ENCODE data around the gene RBM12.

Gene RBM12

DNA sequence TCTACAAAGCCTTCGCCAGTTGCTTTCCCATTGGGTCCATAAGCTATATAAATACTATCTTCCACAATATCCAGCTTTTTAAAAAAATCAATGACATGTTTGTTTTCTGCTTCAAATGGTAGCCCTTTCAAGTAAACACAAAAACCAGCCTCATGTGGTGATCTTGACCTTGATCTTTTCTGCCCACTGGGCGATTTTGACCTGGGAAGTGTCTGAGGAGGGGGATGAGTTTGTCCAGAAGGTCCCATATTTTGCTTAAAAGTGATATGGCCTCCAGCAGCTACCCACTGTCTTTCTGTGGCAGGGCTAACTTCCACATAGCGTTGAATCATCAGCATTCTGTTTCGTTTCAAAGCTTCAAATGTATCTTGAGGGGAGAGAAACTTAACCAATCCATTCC is 10.8 kb downstream of the RBM12 start:
- no peak for DNase-seq (ENCODE audit: low spot score)

DNA sequence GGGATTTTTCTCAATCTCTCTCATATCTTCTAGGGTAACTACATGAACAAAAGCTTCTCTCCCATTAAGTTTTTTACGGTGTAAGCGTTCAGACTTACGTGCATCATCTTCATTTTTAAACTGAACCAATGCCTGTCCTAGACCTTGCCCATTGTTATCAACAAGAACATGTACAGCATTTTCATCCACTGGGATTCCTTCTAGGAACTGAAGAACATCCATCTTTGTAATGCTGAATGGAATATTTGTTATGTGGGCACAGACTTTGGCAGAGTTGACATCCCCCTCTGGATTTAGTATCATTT is 11.3 kb downstream of the RBM12 start:
- no peak for DNase-seq (ENCODE audit: low spot score)

DNA sequence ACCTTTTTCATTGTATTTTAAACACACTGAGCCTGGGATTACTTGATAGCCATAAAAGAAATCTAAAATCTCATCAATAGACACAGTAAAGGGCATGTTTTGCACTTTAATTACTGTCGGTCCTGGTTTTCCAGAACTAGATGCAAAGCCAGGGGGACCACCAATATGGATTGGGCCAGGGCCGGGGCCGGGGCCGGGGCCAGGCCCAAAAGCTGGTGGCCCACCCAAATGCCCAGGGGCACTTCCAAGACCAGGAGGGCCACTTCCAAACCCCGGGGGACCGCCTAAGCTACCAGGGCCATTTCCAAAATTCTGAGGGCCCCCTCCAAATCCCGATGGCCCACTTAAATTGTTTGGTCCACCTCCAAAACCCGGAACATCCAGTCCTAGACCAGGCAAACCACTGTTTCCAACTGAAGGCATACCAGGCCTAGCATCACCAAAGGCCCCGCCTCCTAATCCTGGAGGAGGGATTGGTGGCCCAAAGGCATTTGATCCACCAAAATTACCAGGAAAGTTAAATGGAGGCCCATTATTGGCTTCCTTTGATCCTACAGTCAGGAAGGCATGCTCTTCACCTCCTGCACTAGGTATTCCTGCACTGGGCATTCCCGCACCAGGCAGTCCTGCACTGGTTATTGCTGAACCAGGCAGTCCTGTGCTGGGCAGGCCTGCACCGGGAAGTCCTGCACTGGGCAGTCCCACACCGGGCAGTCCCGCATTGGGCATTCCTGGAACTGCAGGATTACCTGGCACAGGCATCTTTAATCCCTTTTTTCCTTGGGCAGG is 11.9 kb downstream of the RBM12 start:
- DNase-seq (ENCODE audit: low spot score): no peak

DNA sequence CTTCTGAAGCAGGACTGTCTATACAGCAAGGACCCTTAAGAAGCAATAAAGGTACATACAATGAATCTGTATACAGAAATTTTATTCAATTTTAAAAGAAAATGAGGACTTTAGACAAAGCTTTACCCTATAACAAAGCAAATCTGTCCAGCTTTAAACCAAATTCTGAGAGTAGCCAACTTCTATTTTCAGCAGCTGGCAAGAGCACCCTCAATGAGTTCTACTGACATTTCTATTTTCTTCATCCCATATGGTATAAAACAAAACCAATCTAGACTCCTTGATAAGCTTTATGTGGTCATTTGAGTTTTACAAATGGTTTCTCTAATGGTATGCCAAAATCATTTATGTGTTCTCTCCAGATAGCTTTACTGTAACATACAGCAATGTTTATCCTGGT is 12.7 kb downstream of the RBM12 start:
- DNase-seq (ENCODE audit: low spot score): no peak

DNA sequence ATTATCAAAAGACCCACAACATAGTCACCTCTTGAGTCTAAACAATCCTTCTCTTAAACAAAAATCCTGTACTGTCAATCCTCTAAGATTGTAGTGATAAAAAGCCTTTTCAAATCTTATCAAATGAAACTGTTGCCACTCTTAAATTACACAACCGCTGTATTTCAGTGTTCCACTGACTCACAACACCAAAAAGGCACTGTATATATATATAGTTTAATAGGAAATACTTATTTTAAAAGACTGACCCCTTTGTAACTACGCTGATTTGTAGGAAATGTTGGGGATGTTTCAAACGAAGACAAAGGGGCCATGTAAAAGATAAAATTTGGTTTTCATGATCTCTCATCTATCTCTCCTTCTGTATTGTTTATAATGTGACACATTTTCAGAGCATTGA is 14.1 kb downstream of the RBM12 start:
- DNase-seq (ENCODE audit: low spot score): no peak

DNA sequence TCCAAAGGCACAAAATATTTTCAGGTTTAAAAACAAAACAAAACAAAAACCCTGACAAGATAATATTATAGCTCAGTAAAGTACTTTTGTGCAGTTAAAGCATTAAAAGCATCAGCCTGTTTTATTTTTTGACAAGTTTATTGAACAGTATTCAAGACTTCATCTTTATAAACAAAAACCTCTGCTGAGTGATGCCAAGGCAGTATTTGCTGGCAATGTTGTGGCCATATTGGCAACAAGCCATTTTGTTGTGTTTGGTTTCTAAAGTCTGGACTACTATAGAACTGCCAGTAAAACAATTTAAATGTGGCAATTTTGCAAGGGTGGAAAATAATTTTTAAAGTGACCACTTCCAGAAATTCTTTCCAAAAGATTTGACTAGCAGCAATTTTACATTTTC is 15.9 kb downstream of the RBM12 start:
- no peak for DNase-seq (ENCODE audit: low spot score)

DNA sequence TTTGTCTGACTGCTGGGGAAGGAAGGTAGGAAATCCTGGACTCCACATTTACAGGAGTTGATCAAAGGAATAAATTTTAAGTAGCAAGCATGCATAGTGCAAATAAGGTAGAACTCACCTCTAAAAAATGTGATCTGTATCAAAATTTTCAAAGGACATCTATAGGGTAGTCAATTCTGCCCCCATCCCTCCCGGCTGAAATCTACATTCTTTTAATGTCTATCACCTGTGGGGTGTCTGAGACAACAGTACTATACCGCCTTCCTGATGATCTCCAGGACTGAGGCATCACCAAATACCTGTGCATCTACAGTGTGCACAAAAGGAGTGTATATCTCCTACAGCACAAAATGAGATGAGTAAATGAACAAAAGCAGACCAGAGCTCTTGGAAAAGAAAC is 19.9 kb downstream of the RBM12 start:
- DNase-seq (ENCODE audit: low spot score): no peak

DNA sequence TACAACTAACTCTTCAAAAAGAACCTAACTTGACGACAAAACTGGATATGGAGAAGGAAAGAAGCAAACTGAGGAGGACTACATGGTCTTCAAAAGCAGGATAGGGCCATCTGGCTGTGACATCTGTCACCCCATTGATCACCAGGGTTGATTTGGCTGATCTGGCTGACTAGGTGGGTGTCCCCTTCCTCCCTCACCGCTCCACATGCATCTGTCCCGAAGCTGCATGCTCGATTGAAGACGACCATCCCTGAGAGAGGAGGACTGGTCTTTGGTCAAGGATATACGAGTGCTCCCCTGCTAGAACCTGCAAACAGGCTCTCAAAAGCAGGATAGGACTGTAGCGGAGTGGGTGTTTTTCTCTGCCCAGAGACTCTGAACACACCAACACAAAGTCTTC is 21.7 kb downstream of the RBM12 start:
- no peak for DNase-seq (ENCODE audit: low spot score)

DNA sequence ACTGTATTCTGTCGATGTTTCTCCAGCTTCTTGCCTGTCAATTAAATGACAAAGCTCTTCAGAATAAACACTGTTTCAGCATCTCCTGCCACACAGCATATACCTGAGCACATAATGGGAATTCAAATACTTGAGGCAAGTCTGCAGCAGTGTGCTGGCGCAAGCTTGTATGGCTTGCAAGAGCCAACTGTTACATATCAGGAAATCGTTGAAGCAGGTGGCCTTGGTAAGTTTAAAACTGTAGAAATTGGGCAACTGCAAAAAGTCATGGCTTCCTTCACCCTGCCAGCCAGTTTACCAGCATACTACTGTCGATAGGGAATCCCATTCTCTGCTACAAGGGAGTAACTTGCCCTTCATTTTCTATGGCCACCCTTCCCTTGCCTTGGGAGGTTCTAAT is 23.0 kb downstream of the RBM12 start:
- no peak for DNase-seq (ENCODE audit: low spot score)

DNA sequence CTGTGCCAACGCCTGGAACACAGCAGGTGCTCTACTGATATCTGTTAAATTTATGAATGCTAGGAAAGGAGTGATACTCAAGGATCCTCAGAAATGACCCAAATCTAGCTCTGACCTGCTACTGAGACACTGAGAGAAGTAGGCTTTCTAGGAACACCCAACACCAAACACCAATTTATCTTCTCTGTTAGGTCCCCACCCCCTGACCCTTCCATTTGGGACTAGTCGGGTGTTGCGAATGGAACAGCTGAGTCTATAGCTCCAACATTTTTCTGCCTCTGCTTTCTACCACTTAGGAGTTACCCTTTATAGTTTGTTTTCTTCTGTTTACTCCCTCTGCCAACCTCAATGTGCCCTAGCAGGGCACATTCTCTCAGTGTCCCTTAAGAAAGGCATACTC is 24.0 kb downstream of the RBM12 start:
- no peak for DNase-seq (ENCODE audit: low spot score)

DNA sequence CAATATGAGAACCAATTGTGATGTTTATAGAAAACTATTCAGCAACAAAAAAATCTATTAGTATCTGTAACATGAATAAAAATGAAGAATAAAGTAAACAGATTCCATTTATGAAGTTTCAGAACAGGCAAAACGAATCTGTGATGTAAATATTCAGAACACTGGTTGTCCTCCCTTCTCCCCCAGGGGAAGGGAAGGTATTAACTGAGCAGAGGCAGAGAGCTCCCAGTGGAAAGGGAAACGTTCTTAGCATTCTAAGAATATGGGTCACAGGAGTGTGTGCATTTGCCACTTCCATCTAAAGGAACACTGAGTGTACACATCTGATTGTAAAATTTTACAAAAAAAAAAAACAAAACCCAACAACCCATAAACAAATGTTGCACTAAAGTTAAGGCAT is 25.9 kb downstream of the RBM12 start:
- no peak for DNase-seq (ENCODE audit: low spot score)

DNA sequence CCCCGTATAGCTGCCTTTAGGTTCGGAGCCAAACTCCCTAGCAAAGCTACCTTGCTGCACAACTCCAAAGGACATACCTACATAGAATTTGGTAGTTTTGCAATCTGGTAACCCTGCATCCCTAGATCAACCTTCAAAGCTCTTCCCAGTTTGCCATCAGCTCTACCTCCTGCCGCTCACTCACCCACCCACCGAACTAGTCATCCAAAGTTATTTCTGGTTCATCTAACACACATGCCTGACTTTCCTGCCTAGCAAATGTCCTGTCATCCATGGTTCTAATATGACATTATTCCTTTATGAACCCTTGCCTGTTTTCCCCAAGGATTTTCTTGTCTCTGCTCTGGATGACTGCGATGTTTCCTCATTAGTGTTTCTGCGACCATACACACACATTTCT is 27.4 kb downstream of the RBM12 start:
- DNase-seq (ENCODE audit: low spot score): no peak

DNA sequence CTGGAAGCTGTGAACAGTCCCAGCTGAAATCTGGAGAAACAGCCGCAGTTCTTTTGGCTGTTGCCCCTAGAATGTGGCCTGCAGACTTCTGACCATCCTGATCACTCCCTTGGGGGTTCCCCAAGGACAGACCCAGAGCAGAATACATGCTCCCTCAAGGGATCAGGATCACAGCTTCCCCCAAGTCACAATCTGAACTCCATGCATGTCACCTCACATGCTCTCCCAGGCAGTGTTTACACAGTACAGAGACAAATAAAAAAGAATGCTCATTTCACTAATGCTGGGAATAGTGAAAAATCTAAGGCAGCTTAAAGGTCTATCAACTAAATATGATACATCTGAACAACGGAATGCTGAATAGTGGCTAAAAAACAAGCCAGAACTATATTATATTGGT is 28.6 kb downstream of the RBM12 start:
- DNase-seq (ENCODE audit: low spot score): no peak

DNA sequence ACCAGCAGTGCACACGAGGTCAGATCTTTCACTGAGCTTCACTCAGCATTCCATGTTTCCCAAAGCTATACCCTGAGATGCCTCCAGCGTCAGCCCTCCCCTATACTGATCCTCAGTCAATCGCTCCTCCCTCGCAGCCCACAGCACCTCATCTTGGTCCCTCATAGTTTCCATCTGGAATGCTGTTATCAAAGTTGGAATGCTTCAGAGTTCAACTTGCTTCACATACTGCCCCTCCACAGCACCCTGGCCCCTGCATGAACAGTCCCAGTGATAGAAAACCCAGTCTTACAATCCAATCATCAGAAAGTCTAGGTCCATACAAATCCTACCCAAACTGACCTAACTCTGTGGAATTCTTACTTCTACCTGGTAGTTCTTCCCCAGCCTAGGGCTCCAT is 29.0 kb downstream of the RBM12 start:
- no peak for DNase-seq (ENCODE audit: low spot score)

DNA sequence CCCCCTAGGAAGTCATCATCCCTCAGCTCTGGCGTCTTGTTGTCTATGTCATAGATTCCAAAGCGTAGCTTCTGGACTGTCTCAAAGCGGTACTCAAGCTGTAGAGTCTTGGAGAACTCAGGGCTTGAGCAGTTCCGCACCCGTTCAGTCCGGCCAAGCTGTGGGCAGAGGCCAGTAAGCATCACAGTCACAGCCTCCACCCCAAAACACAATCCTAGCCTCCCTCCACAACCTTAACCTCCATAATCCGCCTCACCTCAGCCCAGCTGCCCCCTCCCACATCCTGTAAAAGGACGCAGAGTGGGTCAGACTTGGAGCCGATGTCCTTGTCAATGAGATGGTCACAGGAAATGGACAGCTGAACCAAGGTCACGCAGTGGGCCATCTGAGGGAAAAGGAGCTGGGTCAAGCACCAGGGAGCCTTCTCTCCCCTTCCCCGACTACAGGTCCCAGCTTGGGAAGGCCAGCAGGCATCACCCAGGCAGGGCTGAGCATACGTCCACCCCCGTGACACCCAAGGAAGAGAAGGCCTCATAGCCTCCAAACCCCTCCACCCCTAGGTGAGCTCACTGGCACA is 32.1 kb downstream of the RBM12 start:
- DNase-seq (ENCODE audit: low spot score): no peak

DNA sequence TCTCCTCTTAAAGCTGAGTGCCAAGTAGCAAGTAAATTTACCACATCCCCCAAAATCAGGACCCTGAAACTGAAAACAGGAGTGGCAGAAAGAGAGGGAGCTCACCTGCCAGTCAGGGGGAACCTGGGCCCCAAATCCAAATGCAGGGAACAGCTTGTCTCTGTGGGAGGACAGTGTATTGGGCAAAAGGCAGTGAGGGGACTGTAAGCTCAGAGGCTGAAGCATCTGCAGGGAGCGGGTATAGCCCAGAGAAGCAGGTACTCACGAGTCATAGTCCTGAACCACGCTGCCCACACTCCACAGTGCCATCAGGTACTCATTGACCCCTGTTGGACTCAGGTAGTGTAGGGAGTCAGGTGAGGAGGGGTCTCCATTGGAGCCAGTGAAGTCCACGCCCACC is 34.1 kb downstream of the RBM12 start:
- no peak for DNase-seq (ENCODE audit: low spot score)

DNA sequence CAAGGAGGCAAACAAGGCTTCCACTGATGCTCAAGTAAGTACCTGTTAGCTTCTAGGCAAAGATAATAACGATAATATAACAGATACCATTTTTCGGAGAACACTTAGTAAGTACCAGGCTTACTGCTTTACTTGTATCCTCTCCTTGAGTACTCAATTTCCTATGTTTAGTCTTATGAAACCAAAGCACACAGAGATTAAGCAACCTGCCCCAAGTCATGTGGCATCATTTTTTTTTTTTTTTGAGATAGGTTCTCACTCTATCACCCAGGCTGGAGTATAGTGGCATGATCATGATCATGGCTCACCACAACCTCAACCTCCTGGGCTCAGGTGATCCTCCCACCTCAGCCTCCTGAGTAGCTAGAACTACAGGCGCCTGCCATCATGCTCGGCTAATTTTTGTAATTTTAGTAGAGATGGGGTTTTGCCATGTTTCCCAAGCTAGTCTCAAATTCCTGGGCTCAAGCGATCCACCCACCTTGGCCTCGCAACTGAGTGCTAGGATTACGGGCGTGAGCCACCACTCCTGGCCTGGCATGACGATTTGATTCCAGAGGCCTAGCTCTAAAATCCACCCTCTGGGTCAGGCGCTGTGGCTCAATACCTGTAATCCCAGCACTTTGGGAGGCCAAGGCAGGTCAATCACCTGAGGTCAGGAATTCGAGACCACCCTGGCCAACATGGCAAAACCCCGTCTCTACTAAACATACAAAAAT is 35.1 kb downstream of the RBM12 start:
- DNase-seq (ENCODE audit: low spot score): no peak

DNA sequence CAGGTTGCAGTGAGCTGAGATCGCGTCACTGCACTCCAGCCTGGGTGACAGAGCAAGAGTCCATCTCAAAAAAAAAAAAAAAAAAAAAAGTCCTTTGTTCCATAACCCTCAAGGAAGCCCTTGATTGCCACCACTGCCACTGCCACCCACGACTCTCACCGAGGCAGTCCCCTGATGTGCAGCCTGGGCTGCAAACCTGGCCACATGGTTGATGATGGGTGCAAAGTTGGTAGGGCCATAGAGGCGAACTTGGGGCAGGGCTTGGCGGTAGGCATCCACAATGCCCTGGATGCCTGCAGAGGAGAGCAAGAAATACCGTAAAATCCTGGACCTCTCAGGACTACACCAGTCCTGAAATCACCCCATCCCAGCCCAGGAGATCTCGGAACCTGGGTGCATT is 37.6 kb downstream of the RBM12 start:
- no peak for DNase-seq (ENCODE audit: low spot score)

DNA sequence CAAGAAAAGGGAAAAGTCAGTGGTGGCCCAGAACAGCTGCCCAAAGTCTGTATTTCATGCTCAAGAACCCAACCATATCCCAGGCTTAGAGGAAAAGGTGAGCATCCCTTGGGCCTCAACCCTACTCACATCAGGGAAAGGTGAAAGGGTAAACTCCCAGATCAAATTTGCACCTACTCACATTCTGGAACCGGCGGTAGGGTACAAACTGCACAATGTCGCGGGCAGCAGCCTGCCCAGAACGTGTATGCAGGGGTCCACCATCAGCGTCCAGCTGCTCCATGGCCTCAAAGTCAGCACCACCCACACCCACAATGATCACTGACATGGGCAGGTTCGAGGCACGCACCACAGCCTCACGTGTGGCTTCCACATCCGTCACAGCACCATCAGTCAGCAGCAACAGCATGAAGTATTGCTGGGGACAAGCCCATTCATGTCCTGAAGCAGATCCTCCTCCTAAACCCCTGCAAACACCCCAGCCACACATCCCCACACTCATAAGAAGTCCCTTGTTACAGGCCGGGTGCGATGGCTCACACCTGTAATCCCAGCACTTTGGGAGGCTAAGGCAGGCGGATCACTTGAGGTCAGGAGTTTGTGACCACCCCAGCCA is 38.2 kb downstream of the RBM12 start:
- DNase-seq (ENCODE audit: low spot score): no peak

DNA sequence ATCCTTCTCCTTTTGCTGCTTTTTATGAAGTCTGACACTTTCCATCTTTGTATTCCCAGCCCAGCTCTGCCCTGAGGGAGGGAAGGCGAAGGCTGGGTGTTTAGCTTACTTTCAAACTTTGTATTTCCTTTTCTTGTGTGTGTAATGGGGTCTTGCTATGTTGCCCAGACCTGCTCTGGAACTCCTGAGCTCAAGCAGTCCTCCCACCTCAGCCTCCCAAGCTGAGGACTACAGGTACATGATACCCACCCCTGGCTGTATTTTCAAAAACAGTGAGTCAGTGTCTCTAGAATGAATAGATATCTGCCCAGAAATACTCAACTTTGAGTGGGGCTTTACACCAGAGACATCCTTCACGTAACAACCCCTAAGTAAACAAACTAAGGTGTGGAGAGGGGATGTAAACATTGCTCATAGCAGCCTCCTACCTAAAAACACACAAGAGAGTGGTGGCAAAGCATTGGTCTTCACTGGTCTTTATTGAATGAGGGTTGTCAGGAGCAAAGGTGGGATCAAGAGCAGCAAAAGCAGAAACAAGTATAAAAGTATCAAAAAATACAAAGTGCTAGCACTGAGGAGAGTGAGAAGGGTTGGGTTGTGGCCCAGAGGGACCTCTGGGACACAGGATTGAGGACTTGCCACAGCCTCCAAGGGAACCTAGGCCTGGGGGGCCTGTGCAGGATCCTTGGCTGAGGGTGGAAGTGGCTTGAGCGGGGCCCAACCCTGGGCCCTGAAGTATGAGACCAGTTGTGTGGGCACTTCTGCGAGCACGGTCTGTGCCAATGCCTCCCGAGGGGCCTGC is 38.9 kb downstream of the RBM12 start:
- DNase-seq (ENCODE audit: low spot score): no peak

DNA sequence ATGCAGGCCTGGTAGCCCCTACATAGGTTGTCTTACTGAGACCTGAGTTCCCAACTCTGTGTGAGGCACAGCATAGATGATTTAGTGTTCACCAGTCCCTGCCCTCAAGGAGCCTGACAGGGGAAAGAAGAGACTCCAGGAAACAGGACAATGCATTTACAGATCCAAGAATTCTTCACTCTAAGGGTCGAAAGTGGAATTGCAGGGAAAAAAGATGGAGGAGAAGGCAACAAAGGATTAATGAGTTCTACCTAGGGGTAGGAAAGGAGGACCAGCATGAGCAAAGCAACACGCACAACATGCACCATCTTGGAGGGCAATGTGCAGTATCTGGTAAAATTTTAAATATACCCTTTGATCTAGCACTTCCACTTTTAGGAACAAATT is 43.1 kb downstream of the RBM12 start:
- no peak for DNase-seq (ENCODE audit: low spot score)

DNA sequence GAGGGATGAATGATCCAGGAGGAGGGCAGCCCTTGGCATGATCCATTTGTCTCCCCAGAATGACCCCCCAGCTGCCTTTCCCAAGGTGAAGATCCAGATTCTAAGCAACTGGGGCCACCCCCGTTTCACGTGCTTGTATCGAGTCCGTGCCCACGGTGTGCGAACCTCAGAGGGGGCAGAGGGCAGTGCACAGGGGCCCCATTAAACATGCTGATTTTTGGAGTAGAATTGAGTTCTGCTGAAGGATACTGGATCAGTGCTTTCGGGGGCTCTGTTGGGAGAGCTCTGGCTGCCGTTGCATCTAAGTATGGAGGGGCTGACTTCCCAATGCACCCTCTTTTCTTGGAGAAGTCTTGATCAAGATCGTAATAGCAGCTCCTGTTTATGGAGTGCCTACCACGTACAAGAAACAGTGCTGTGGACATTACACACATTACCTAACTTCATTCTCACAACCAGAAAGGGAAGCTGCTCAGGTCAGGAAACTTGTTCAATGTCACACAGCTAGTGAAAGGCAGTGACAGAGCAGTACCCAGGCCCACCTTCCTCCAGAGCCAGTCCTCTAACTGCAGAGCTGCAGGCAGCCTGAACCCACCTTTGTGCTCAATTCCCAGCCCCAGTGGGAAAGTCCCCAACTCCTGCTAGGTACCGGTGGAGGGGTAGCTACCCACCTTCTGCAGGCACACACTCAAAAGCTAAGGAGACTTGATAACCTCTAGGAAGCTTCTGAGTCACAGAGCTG is 43.7 kb downstream of the RBM12 start:
- DNase-seq (ENCODE audit: low spot score): no peak

All from AG08395 (cell line).